Activated T-helper 2 cell treated with anti-CD3 and anti-CD28 coated beads, Interferon-gamma antibody, Interleukin-2, Interleukin-4, amounts not matched to agents 10 μg/mL and 5 μg/mL and 100 μg/mL, durations not matched to agents 14 hours and 24 hours and 36 hours (primary cell): ENCODE results near the gene CLRN2. TPM values are rescaled to one million over a fixed set of nuclear protein-coding genes. Genes with fewer than 3 reads are reported as not detected.
"Not testable (repeated sequence)": the region's sequence is repeated elsewhere in the genome, so short reads cannot be mapped to it uniquely, and the experiment has no call there.

Experiments used
- DNase-seq: peaks from one replicate; pipeline ENCODE4 v3.0.0; 2021; ENCODE audit warnings: low spot score
- H3K27ac Mint-ChIP-seq: one replicate; pipeline ENCODE4 v1.8.0; 2021; ENCODE audit warnings: mixed read lengths
- H3K27me3 Mint-ChIP-seq: one replicate; pipeline ENCODE4 v1.8.0; 2021; ENCODE audit warnings: low read depth, mixed read lengths
- H3K36me3 Mint-ChIP-seq: one replicate; pipeline ENCODE4 v1.8.0; 2021; ENCODE audit warnings: low read depth, mixed read lengths
- H3K4me1 Mint-ChIP-seq: one replicate; pipeline ENCODE4 v1.8.0; 2021; ENCODE audit warnings: low read depth, mixed read lengths
- H3K4me3 Mint-ChIP-seq: one replicate; pipeline ENCODE4 v1.8.0; 2021; ENCODE audit warnings: low read depth, mild to moderate bottlenecking, moderate library complexity, mixed read lengths
- H3K9me3 Mint-ChIP-seq: one replicate; pipeline ENCODE4 v1.8.0; 2021; ENCODE audit warnings: mixed read lengths
- intact Hi-C: fragments of 100-400 bp; cut with micrococcal nuclease; formaldehyde crosslinking; loops from one replicate; pipeline ENCODE4 v1.15.1; 2023
- total RNA-seq: library from RNA; stranded (reverse); gene quantifications from 2 replicates; pipeline ENCODE4 v1.2.3, GENCODE V29; 2022

CLRN2 gene
- total RNA-seq, 1 donor from 2014 or later, result not detected

DNA sequence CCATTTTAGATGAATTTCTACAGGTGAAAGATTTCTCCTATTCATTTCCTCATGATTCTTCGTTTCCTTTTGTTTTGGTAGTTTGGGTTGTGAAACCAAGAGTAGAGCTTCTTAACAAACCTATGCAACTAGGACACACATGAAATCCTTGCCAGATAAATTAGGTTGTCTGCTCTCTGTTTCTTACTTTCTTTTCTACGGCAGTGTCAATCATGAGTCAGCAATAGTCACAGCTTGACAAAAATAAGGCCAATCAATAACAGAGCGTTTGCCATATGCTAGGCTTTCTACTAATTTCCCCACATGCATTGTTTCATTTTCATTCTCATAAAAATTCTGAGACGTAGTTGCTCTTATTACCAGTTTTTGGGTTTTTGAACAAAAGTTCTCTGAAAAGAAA, 20.3 kb downstream of the CLRN2 start:
- Mint-ChIP-seq H3K36me3 (no peaks in the 10 kb centered on the region), H3K4me1 (no peaks in the 10 kb centered on the region), H3K27me3 (peaks cover 2% of the 10 kb centered on the region), H3K27ac (no peak overlapping the region), H3K9me3 (no peaks in the 10 kb centered on the region), H3K4me3 (no peak overlapping the region)
- intact Hi-C loops, result no loop called here
- no peak for DNase-seq

DNA sequence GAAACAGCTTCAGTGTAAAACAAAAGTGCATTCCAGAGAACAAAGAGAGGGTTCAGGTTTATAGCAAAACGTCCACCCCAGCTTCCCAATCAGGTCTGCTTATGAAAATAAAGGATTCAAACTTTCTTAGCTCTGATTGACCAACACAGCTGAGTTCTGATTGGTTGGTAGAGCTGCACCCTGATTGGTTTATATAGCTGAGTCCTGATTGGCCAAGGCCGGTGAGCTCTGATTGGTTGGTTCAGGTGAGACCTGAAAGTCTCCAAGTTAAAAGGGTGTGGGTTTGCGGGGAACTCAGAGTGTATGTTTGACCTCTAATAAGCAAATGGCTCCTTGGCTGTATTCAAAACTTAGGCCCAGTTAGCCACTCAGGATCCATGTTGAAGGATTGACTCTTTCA, 20.9 kb downstream of the CLRN2 start:
- intact Hi-C loops, result no loop called here
- Mint-ChIP-seq H3K4me1 (no peaks in the 10 kb centered on the region), H3K4me3 (no peak overlapping the region), H3K27me3 (peaks cover 2% of the 10 kb centered on the region), H3K36me3 (no peaks in the 10 kb centered on the region), H3K9me3 (no peaks in the 10 kb centered on the region), H3K27ac (no peak overlapping the region)
- no peak for DNase-seq

- H3K4me3 Mint-ChIP-seq, H3K36me3 Mint-ChIP-seq, H3K4me1 Mint-ChIP-seq, intact Hi-C loops, DNase-seq, H3K9me3 Mint-ChIP-seq, H3K27me3 Mint-ChIP-seq, H3K27ac Mint-ChIP-seq: not testable (repeated sequence)
These were observed 22.1 kb downstream of the CLRN2 start for GRCh38 chr4:17537060-17537459.

GRCh38 chr4:17544205-17544604, 29.2 kb downstream of the CLRN2 start:
- no peak for DNase-seq
- Mint-ChIP-seq H3K9me3 (no peaks in the 10 kb centered on the region), H3K27ac (no peak overlapping the region), H3K4me3 (no peak overlapping the region), H3K27me3 (peaks cover 16% of the 10 kb centered on the region), H3K4me1 (peaks cover 6% of the 10 kb centered on the region), H3K36me3 (no peaks in the 10 kb centered on the region)
- intact Hi-C loops, result no loop called here

GRCh38 chr4:17544831-17545234, 29.9 kb downstream of the CLRN2 start:
- H3K4me1 Mint-ChIP-seq, result peaks cover 6% of the 10 kb centered on the region
- intact Hi-C loops, result no loop called here
- H3K9me3 Mint-ChIP-seq, result no peaks in the 10 kb centered on the region
- DNase-seq, result no peak
- H3K4me3 Mint-ChIP-seq, result no peak overlapping the region
- H3K27ac Mint-ChIP-seq, result no peak overlapping the region
- H3K36me3 Mint-ChIP-seq, result no peaks in the 10 kb centered on the region
- H3K27me3 Mint-ChIP-seq, result peaks cover 16% of the 10 kb centered on the region

GRCh38 chr4:17545374-17546140, 30.6 kb downstream of the CLRN2 start:
- Mint-ChIP-seq H3K4me3 (no peak overlapping the region), H3K36me3 (no peaks in the 10 kb centered on the region), H3K4me1 (peaks cover 6% of the 10 kb centered on the region), H3K9me3 (no peaks in the 10 kb centered on the region), H3K27ac (peak overlapping the region; percentile 8), H3K27me3 (peaks cover 16% of the 10 kb centered on the region)
- DNase-seq, result no peak
- intact Hi-C loops, result no loop called here

DNA sequence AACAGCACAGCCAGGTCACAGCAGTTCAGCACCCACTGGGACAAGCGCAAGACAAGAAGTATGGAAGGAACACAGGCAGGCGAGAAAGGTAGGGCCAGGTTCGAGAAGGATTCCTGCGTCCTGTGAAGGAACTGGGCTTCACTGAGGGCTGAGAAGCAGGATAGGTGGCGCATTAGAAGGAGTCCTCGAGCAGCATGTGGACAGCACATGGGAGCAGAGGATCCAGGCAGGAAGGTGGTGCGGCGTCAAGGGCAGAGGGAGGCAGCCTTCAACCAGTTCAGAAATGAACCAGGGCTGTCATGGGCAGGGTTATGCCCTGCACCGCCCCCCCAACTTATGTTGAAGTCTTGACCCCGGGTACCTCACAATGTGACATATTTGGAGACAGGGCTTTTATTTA, 31.3 kb downstream of the CLRN2 start:
- peaks cover 15% of the 10 kb centered on the region for H3K27me3 Mint-ChIP-seq
- intact Hi-C loops, result no loop called here
- peak overlapping the region; percentile 8 for H3K27ac Mint-ChIP-seq
- no peaks in the 10 kb centered on the region for H3K36me3 Mint-ChIP-seq
- H3K4me1 Mint-ChIP-seq, result peaks cover 6% of the 10 kb centered on the region
- H3K4me3 Mint-ChIP-seq, result no peak overlapping the region
- no peaks in the 10 kb centered on the region for H3K9me3 Mint-ChIP-seq
- DNase-seq, result no peak

- intact Hi-C loops, result no loop called here
- Mint-ChIP-seq H3K27me3 (peaks cover 14% of the 10 kb centered on the region), H3K36me3 (no peaks in the 10 kb centered on the region), H3K4me1 (peaks cover 6% of the 10 kb centered on the region), H3K4me3 (no peak overlapping the region), H3K27ac (no peak overlapping the region), H3K9me3 (no peaks in the 10 kb centered on the region)
- DNase-seq, result no peak
These were observed 31.7 kb downstream of the CLRN2 start for GRCh38 chr4:17546678-17547077.

- Mint-ChIP-seq H3K36me3 (no peaks in the 10 kb centered on the region), H3K4me1 (peaks cover 9% of the 10 kb centered on the region), H3K27me3 (peaks cover 9% of the 10 kb centered on the region), H3K27ac (no peak overlapping the region), H3K9me3 (no peaks in the 10 kb centered on the region), H3K4me3 (no peak overlapping the region)
- intact Hi-C loops, result no loop called here
- DNase-seq, result no peak
These were observed 35.6 kb downstream of the CLRN2 start for GRCh38 chr4:17550549-17550948.

GRCh38 chr4:17552427-17552826, 37.5 kb downstream of the CLRN2 start:
- intact Hi-C loops, result no loop called here
- H3K36me3 Mint-ChIP-seq, result no peaks in the 10 kb centered on the region

DNA sequence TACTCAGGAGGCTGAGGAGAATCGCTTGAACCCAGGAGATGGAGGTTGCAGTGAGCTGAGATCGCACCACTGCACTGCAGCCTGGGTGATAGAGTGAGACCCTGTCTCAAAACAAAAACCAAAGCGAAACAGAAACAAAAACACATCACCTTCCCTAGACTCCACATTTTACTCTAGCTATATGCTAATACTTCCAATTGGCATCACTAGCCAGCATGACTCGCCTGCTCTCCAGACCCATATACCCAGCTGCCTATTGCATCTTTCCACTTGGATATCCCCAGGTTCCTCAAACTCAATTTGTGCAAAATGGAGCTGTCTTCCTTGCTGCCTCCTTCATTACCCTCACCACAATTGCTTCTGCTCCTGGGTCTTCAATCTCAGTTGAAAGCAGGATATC, 39.6 kb downstream of the CLRN2 start:
- Mint-ChIP-seq H3K4me3 (no peak overlapping the region), H3K27ac (no peak overlapping the region), H3K36me3 (no peaks in the 10 kb centered on the region), H3K4me1 (peaks cover 3% of the 10 kb centered on the region), H3K9me3 (no peaks in the 10 kb centered on the region), H3K27me3 (peaks cover 15% of the 10 kb centered on the region)
- no peak for DNase-seq
- intact Hi-C loops, result no loop called here

More at GRCh38 chr4:17552427-17552826, 37.5 kb downstream of the CLRN2 start:
- H3K4me3 Mint-ChIP-seq, result no peak overlapping the region
- H3K27ac Mint-ChIP-seq, result no peak overlapping the region
- no peak for DNase-seq
- peaks cover 9% of the 10 kb centered on the region for H3K4me1 Mint-ChIP-seq
- H3K27me3 Mint-ChIP-seq, result peaks cover 13% of the 10 kb centered on the region
- H3K9me3 Mint-ChIP-seq, result no peaks in the 10 kb centered on the region

DNA sequence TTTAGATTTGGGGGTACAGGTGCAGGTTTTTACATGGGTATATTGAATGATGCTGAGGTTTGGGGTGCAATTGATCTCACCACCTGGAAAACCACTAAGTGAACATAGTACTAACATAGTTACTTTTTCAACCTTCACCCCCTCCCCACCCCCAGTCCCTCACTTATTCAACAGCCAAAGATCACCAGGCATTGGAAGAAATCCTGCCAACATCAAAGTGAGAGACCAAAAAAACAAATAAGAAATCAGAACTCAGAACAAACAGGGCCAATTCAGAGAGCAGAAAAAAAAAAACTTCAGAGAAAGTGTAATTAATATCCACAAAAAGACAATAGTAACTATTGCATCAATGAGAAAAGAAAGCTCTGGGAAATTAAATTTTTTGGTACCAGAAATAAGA, 41.5 kb downstream of the CLRN2 start:
- Mint-ChIP-seq H3K27ac (no peak overlapping the region), H3K9me3 (no peaks in the 10 kb centered on the region), H3K36me3 (no peaks in the 10 kb centered on the region), H3K4me1 (peaks cover 5% of the 10 kb centered on the region), H3K4me3 (no peak overlapping the region), H3K27me3 (peaks cover 13% of the 10 kb centered on the region)
- no peak for DNase-seq
- intact Hi-C loops, result no loop called here

DNA sequence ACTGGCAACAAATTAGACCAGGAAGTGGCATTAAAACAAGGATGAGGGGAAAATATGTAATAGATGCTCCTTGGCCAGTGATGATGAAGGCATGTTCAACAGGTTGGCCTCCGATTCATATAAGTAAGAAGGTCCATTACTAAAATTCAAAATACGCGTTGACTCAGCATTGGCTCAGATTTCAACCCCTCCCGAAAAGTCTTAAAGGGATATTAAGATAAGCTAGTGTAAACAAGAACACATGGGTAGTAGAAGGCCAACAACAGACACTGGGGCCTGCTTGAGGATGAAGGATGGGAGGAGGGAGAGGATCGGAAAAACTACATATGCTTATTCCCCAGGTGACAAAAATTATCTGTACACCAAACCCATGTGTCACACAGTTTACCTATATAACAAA, 42.9 kb downstream of the CLRN2 start:
- intact Hi-C loops, result no loop called here
- no peaks in the 10 kb centered on the region for H3K36me3 Mint-ChIP-seq
- no peak for DNase-seq
- no peak overlapping the region for H3K4me3 Mint-ChIP-seq
- no peak overlapping the region for H3K27ac Mint-ChIP-seq
- peaks cover 13% of the 10 kb centered on the region for H3K27me3 Mint-ChIP-seq
- H3K4me1 Mint-ChIP-seq, result peaks cover 7% of the 10 kb centered on the region
- no peaks in the 10 kb centered on the region for H3K9me3 Mint-ChIP-seq
